Parathyroid adenoma (tissue), 2 donors: ENCODE measurements around the gene AMN.

Experiments
- H2AFZ ChIP-seq: fragments of 300-600 bp; sonication (generic); one replicate; pipeline ENCODE4 v1.7.0; 2017; ENCODE audit warnings: antibody characterized with exemption, mild to moderate bottlenecking
- H3K27ac ChIP-seq: fragments of 300-600 bp; sonication (generic); one replicate; pipeline ENCODE4 v1.7.0; 2017
- H3K27me3 ChIP-seq: fragments of 300-600 bp; sonication (generic); one replicate; pipeline ENCODE4 v1.7.0; 2017; ENCODE audit warnings: low read length; ENCODE audit not compliant: control insufficient read depth, insufficient read depth
- H3K36me3 ChIP-seq: fragments of 300-600 bp; sonication (generic); one replicate; pipeline ENCODE4 v1.7.0; 2017; ENCODE audit warnings: low read length; ENCODE audit not compliant: control insufficient read depth, insufficient read depth
- H3K4me1 ChIP-seq: fragments of 300-600 bp; sonication (generic); one replicate; pipeline ENCODE4 v1.7.0; 2017; ENCODE audit warnings: control low read depth
- H3K4me2 ChIP-seq: fragments of 300-600 bp; sonication (generic); one replicate; pipeline ENCODE4 v1.7.0; 2017; ENCODE audit warnings: low read length
- H3K4me3 ChIP-seq: fragments of 300-600 bp; sonication (generic); one replicate; pipeline ENCODE4 v1.7.0; 2017; ENCODE audit warnings: low read depth, low read length
- H3K79me2 ChIP-seq: fragments of 300-600 bp; sonication (generic); one replicate; pipeline ENCODE4 v1.7.0; 2017; ENCODE audit warnings: control low read depth
- H3K9ac ChIP-seq: fragments of 300-600 bp; sonication (generic); one replicate; pipeline ENCODE4 v1.7.0; 2017; ENCODE audit warnings: mild to moderate bottlenecking
- H3K9me3 ChIP-seq: fragments of 300-600 bp; sonication (generic); one replicate; pipeline ENCODE4 v1.7.0; 2017; ENCODE audit warnings: low read length; ENCODE audit not compliant: control insufficient read depth
- CTCF ChIP-seq: fragments of 300-600 bp; sonication (generic); IDR thresholded peaks from one replicate; pipeline ENCODE4 v1.7.0; 2017; ENCODE audit warnings: antibody characterized with exemption, mild to moderate bottlenecking
- donor health status: primary hyperparathyroidism.

AMN gene

GRCh38 chr14:102938191-102938590 is 15.7 kb downstream of the AMN start:
- Histone ChIP-seq H3K27me3 (no peaks in the 10 kb centered on the region), H3K4me3 (no peak overlapping the region), H3K36me3 (no peaks in the 10 kb centered on the region), H3K4me2 (no peak overlapping the region), H3K9ac (no peak overlapping the region), H2AFZ (no peak overlapping the region), H3K27ac (no peak overlapping the region), H3K4me1 (no peaks in the 10 kb centered on the region), H3K9me3 (no peaks in the 10 kb centered on the region), H3K79me2 (no peaks in the 10 kb centered on the region)
- TF ChIP-seq CTCF, result no peak

- no peak overlapping the region for H3K27ac ChIP-seq
- H2AFZ ChIP-seq, result no peak overlapping the region
- H3K4me2 ChIP-seq, result no peak overlapping the region
- no peaks in the 10 kb centered on the region for H3K36me3 ChIP-seq
- H3K27me3 ChIP-seq, result no peaks in the 10 kb centered on the region
- H3K4me3 ChIP-seq, result no peak overlapping the region
- H3K9ac ChIP-seq, result no peak overlapping the region
- H3K9me3 ChIP-seq, result no peaks in the 10 kb centered on the region
- no peak for TF ChIP-seq CTCF
- no peaks in the 10 kb centered on the region for H3K79me2 ChIP-seq
- no peaks in the 10 kb centered on the region for H3K4me1 ChIP-seq
Measured at GRCh38 chr14:102939329-102939728, 16.9 kb downstream of the AMN start.

- Histone ChIP-seq H3K9me3 (no peaks in the 10 kb centered on the region), H3K4me2 (no peak overlapping the region), H3K79me2 (no peaks in the 10 kb centered on the region), H3K36me3 (no peaks in the 10 kb centered on the region), H3K27ac (no peak overlapping the region), H3K4me1 (no peaks in the 10 kb centered on the region), H2AFZ (no peak overlapping the region), H3K9ac (no peak overlapping the region), H3K4me3 (no peak overlapping the region), H3K27me3 (no peaks in the 10 kb centered on the region)
- no peak for TF ChIP-seq CTCF
Measured at GRCh38 chr14:102939820-102940561, 17.5 kb downstream of the AMN start.

- no peak for TF ChIP-seq CTCF
- Histone ChIP-seq H3K9ac (no peak overlapping the region), H3K79me2 (no peaks in the 10 kb centered on the region), H3K9me3 (no peaks in the 10 kb centered on the region), H3K4me3 (no peak overlapping the region), H3K27me3 (no peaks in the 10 kb centered on the region), H3K27ac (no peak overlapping the region), H3K4me2 (no peak overlapping the region), H2AFZ (no peak overlapping the region), H3K36me3 (no peaks in the 10 kb centered on the region), H3K4me1 (no peaks in the 10 kb centered on the region)
Measured at GRCh38 chr14:102940729-102941362, 18.4 kb downstream of the AMN start.
